C1 segment of cervical spinal cord (tissue), 14 donors: ENCODE measurements around the gene RGS13.

Experiments
- DNase-seq, 14 donors: peaks; one replicate each; lab custom pipeline; 2025; lab: John Stamatoyannopoulos, UW

The RGS13 gene

GRCh38 chr1:192626366-192627179 lies 9.4 kb upstream of the RGS13 start:
- no peak for DNase-seq

GRCh38 chr1:192627901-192628300 lies 8.0 kb upstream of the RGS13 start:
- DNase-seq: no peak

- no peak for DNase-seq
Measured at GRCh38 chr1:192628396-192629057, 7.4 kb upstream of the RGS13 start.

- no peak for DNase-seq
Measured at GRCh38 chr1:192629612-192630011, 6.3 kb upstream of the RGS13 start.

- no peak for DNase-seq
Measured at GRCh38 chr1:192630521-192631287, 5.2 kb upstream of the RGS13 start.

- no peak for DNase-seq
Measured at GRCh38 chr1:192631749-192632148, 4.2 kb upstream of the RGS13 start.

- DNase-seq: no peak
Measured at GRCh38 chr1:192632188-192632587, 3.8 kb upstream of the RGS13 start.

GRCh38 chr1:192632641-192633532 lies 3.1 kb upstream of the RGS13 start:
- no peak for DNase-seq

GRCh38 chr1:192633533-192634253 lies 2.3 kb upstream of the RGS13 start:
- no peak for DNase-seq

GRCh38 chr1:192635041-192635440 lies 906 bp upstream of the RGS13 start:
- DNase-seq: no peak

GRCh38 chr1:192639607-192640368 lies 3.8 kb downstream of the RGS13 start:
- DNase-seq: no peak

GRCh38 chr1:192652159-192652558 lies 16.2 kb downstream of the RGS13 start:
- DNase-seq: no peak

- no peak for DNase-seq
Measured at GRCh38 chr1:192654120-192654519, 18.2 kb downstream of the RGS13 start.

GRCh38 chr1:192654591-192655251 lies 18.8 kb downstream of the RGS13 start:
- no peak for DNase-seq

- DNase-seq: no peak
Measured at GRCh38 chr1:192657760-192658159, 21.8 kb downstream of the RGS13 start.

- no peak for DNase-seq
Measured at GRCh38 chr1:192658255-192658654, 22.3 kb downstream of the RGS13 start.

GRCh38 chr1:192660613-192661012 lies 24.7 kb downstream of the RGS13 start:
- no peak for DNase-seq

GRCh38 chr1:192668409-192668983 lies 32.5 kb downstream of the RGS13 start:
- DNase-seq: no peak

GRCh38 chr1:192669174-192669573 lies 33.2 kb downstream of the RGS13 start:
- DNase-seq: no peak
